Measurements from ENCODE around the gene COQ10A.
A peak's percentile ranks its signal among the peaks of the same experiment; 100 is the strongest.

The COQ10A gene

GRCh38 chr12:56222531-56222895 is 44.2 kb upstream of the COQ10A start:
- TF ChIP-seq CTCF (IDR thresholded peaks at IDR 0.05; ENCODE audit: control extremely low read depth, extremely low read depth, low read depth, missing control alignments) = no peak
- CTCF ChIA-PET = interaction anchor here (0.8 to 3.9 kb wide), 32 partner anchors 10 to 484 kb away, joined by 3 to 44 read pairs (median 5); partner anchors contain the start of genes ANKRD52, COQ10A, ERBB3 and ESYT1
- POLR2A ChIA-PET = interaction anchor here (0.7 to 1.8 kb wide), 5 partner anchors 16 to 283 kb away, joined by 3 to 9 read pairs (median 4); partner anchors contain the start of genes STAT2 and ZC3H10
- DNase-seq (ENCODE audit: extremely low spot score) = no peak

- CTCF ChIA-PET = interaction anchor here (1.7 to 3.9 kb wide), 10 partner anchors 9 to 485 kb away, joined by 3 to 44 read pairs (median 14); partner anchors contain the start of genes SMARCC2, TIMELESS and ZC3H10
Observed at GRCh38 chr12:56223571-56224101, 43.1 kb upstream of the COQ10A start.

GRCh38 chr12:56224102-56224701 is 42.5 kb upstream of the COQ10A start, which contains the start of gene NABP2:
Gene NABP2 (plus strand): TSS chr12:56224342. CDS start chr12:56224857, 515 bp downstream.
- peak; percentile 99 for DNase-seq (ENCODE audit: extremely low spot score)
- ChIA-PET POLR2A (no interaction called here), CTCF (interaction anchor here (2.1 to 2.9 kb wide), 3 partner anchors 17 to 104 kb away, joined by 7 to 34 read pairs (median 9); partner anchors contain the start of gene SMARCC2)
- TF ChIP-seq CTCF (IDR thresholded peaks at IDR 0.05; ENCODE audit: control extremely low read depth, extremely low read depth, low read depth, missing control alignments) = peak; percentile 90

More at GRCh38 chr12:56223571-56224101, 43.1 kb upstream of the COQ10A start:
- no peak for TF ChIP-seq CTCF (IDR thresholded peaks at IDR 0.05; ENCODE audit: control extremely low read depth, extremely low read depth, low read depth, missing control alignments)
- POLR2A ChIA-PET = no interaction called here
- no peak for DNase-seq (ENCODE audit: extremely low spot score)

- no peak for DNase-seq (ENCODE audit: extremely low spot score)
- no peak for TF ChIP-seq CTCF (IDR thresholded peaks at IDR 0.05; ENCODE audit: control extremely low read depth, extremely low read depth, low read depth, missing control alignments)
- POLR2A ChIA-PET = no interaction called here
- CTCF ChIA-PET = interaction anchor here (1.1 to 2.1 kb wide), 4 partner anchors 18 to 35 kb away, joined by 3 to 7 read pairs (median 6); partner anchors contain the start of genes ANKRD52 and SMARCC2
Observed at GRCh38 chr12:56224954-56225353, 41.8 kb upstream of the COQ10A start.

GRCh38 chr12:56229082-56229481 is 37.7 kb upstream of the COQ10A start:
- ChIA-PET POLR2A (no interaction called here), CTCF (interaction anchor here (2.6 kb wide), 1 partner anchor 39 kb away, joined by 10 read pairs; the partner anchor contains the start of gene SMARCC2)
- DNase-seq (ENCODE audit: extremely low spot score) = no peak
- no peak for TF ChIP-seq CTCF (IDR thresholded peaks at IDR 0.05; ENCODE audit: control extremely low read depth, extremely low read depth, low read depth, missing control alignments)

- no peak for TF ChIP-seq CTCF (IDR thresholded peaks at IDR 0.05; ENCODE audit: control extremely low read depth, extremely low read depth, low read depth, missing control alignments)
- no peak for DNase-seq (ENCODE audit: extremely low spot score)
- CTCF ChIA-PET = interaction anchor here (1.3 kb wide), 1 partner anchor 28 kb away, joined by 3 read pairs; the partner anchor contains the start of gene ANKRD52
- POLR2A ChIA-PET = interaction anchor here (0.6 to 1.2 kb wide), 2 partner anchors 8 to 16 kb away, joined by 3 read pairs; partner anchors contain the start of gene RNF41
Observed at GRCh38 chr12:56229916-56230431, 36.8 kb upstream of the COQ10A start, which contains the start of gene SLC39A5. Gene SLC39A5 (plus strand): TSS chr12:56230051. CDS start chr12:56231275, 1,224 bp downstream.

Measured in GM10248 (cell line).